Gastroesophageal sphincter (tissue), 4 donors: Measurements from ENCODE around the gene SCGB1D1. TPM values are rescaled to one million over a fixed set of nuclear protein-coding genes. Genes with fewer than 3 reads are reported as not detected.
"Not testable (repeated sequence)": the region's sequence is repeated elsewhere in the genome, so short reads cannot be mapped to it uniquely, and the experiment has no call there.

Experiments
- ATAC-seq: fragments of 150-250 bp; one replicate; pipeline ENCODE4 v1.9.1; 2016; ENCODE audit warnings: mild to moderate bottlenecking, moderate library complexity
- H3K27ac ChIP-seq, 4 donors: fragments of 200-600 bp; sonication (generic) in 3 of 4; 1 replicate in 3 of 4; 2 replicates in 1 of 4; pipeline ENCODE4 v1.5.1; 2016 to 2019
- H3K27me3 ChIP-seq: fragments of 200-600 bp; sonication (generic); one replicate; pipeline ENCODE4 v1.5.1; 2019
- H3K36me3 ChIP-seq, 2 donors: fragments of 200-600 bp; sonication (generic); one replicate each; pipeline ENCODE4 v1.5.1; 2019; ENCODE audit warnings: control low read depth in 1 of 2
- H3K4me1 ChIP-seq, 3 donors: fragments of 200-600 bp; sonication (generic); 1 replicate in 2 of 3; 2 replicates in 1 of 3; pipeline ENCODE4 v1.5.1; 2016 to 2019; ENCODE audit warnings: control low read depth in 2 of 3
- H3K4me3 ChIP-seq, 2 donors: fragments of 200-600 bp; sonication (generic); one replicate each; pipeline ENCODE4 v1.5.1; 2019; ENCODE audit warnings: mild to moderate bottlenecking in 1 of 2, moderate library complexity in 1 of 2
- H3K9me3 ChIP-seq, 3 donors: fragments of 200-600 bp; sonication (generic); one replicate each; pipeline ENCODE4 v1.5.1; 2017 to 2019; ENCODE audit warnings: control low read depth in 2 of 3
- EP300 ChIP-seq: sonication (generic); formaldehyde crosslinking; IDR thresholded peaks from one replicate; pipeline ENCODE4 v1.6.1; 2017; ENCODE audit warnings: antibody characterized with exemption, mild to moderate bottlenecking
- POLR2A ChIP-seq, 2 donors: fragments of 450-650 bp; IDR thresholded peaks; one replicate each; pipeline ENCODE4 v1.6.1; 2017; ENCODE audit warnings: antibody characterized with exemption in 2 of 2, mild to moderate bottlenecking in 2 of 2, moderate library complexity in 1 of 2
- POLR2AphosphoS5 ChIP-seq: sonication (generic); formaldehyde crosslinking; IDR thresholded peaks from one replicate; pipeline ENCODE4 v1.6.1; 2017; ENCODE audit warnings: antibody characterized with exemption
- WGBS, 2 donors: methylation state at CpG; one replicate each; pipeline ENCODE4 v1.1.5; 2018; ENCODE audit warnings: low coverage in 1 of 2; 5-methylcytosine and 5-hydroxymethylcytosine counted together
- total RNA-seq, 4 donors: library from RNA; depleted of rRNA; stranded (reverse); fragments of >200 nt; gene quantifications; one replicate each; pipeline ENCODE4 v1.1.0, GENCODE V29; 2016
- TF ChIP-seq, protein P1 (sequence below), 4 experiments: fragments of 200-600 bp in 2 of 4; fragments of 450-650 bp in 2 of 4; sonication (generic) in 1 of 4; IDR thresholded peaks; one replicate each; pipeline ENCODE4 v1.5.1; 2017 to 2019; ENCODE audit warnings: antibody characterized with exemption in 4 of 4, mild to moderate bottlenecking in 2 of 4, moderate library complexity in 2 of 4

Gene SCGB1D1
- total RNA-seq, 4 donors from 2014 or later, result not detected

DNA sequence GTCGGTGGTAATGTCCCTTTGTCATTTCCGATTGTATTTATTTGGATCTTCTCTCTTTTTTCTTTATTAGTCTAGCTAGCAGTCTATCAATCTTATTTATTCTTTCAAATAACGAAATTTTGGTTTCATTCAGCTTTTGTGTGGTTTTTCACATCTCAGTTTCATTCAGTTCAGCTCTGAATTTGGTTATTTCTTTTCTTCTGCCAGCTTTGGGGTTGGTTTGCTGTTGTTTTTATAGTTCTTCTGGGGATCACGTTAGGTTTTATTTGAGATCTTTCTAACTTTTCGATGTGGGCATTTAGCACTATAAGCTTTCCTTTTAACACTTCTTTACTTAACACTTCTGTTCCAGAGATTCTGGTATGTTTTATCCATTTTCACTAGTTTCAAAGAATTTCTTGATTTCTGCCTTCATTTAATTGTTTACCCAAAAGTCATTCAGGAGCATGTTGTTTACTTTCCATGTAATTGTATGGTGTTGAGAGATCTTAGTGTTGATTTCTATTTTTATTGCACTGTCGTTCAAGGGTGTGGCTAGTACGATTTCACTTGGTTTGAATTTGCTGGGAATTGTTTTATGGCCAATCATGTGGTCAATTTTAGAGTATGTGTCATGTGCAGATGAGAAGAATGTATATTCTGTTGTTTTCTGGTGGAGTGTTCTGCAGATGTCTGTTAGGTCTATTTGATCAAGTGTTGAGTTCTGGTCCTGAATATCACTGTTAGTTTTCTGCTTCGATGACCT lies 7.7 kb upstream of the SCGB1D1 start:
- Histone ChIP-seq H3K4me1 (no peaks in the 10 kb centered on the region), H3K36me3 (no peaks in the 10 kb centered on the region), H3K4me3 (no peak overlapping the region), H3K27me3 (peaks cover 33% of the 10 kb centered on the region), H3K9me3 (peaks cover 0 to 17% (median 0%) of the 10 kb centered on the region in 3 donors), H3K27ac (no peak overlapping the region)
- 62 to 67% methylated on average over 6 to 8 of the region's 8 CpGs for WGBS, 2 donors
- ATAC-seq, result no peak
- TF ChIP-seq EP300, result no peak
- TF ChIP-seq POLR2AphosphoS5, result no peak
- TF ChIP-seq, protein P1, sequence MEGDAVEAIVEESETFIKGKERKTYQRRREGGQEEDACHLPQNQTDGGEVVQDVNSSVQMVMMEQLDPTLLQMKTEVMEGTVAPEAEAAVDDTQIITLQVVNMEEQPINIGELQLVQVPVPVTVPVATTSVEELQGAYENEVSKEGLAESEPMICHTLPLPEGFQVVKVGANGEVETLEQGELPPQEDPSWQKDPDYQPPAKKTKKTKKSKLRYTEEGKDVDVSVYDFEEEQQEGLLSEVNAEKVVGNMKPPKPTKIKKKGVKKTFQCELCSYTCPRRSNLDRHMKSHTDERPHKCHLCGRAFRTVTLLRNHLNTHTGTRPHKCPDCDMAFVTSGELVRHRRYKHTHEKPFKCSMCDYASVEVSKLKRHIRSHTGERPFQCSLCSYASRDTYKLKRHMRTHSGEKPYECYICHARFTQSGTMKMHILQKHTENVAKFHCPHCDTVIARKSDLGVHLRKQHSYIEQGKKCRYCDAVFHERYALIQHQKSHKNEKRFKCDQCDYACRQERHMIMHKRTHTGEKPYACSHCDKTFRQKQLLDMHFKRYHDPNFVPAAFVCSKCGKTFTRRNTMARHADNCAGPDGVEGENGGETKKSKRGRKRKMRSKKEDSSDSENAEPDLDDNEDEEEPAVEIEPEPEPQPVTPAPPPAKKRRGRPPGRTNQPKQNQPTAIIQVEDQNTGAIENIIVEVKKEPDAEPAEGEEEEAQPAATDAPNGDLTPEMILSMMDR (IDR thresholded peaks at IDR 0.05), result no peak

DNA sequence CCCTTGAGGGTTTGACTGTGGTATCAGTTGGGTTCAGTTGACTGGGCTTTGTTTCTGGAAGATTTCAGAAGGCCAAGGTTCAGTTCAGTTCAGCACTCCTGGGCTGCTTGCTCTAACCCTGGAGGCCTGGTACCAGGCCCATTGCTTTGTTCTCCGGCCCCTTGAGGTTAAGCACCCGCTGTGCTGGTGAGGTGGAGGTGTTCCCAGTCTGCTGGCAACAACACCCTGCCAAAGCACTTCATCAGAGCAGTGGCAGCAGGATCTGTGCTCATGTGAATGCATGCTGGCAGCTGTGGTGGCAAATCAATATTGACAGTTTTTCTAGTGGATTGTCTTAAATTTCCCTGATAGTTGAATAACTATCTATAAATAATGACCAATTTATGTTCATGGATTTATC lies 3.8 kb upstream of the SCGB1D1 start:
- peaks cover 51% of the 10 kb centered on the region for H3K27me3 ChIP-seq
- H3K27ac ChIP-seq, result no peak overlapping the region
- TF ChIP-seq POLR2A (IDR thresholded peaks at IDR 0.05), result no peak
- H3K4me1 ChIP-seq, result no peaks in the 10 kb centered on the region
- H3K36me3 ChIP-seq, result no peaks in the 10 kb centered on the region
- ATAC-seq, result no peak
- 90% methylated on average over 2 of the region's 2 CpGs; no CpG with 5 or more reads in 1 of the 2 donors for WGBS, 2 donors
- H3K4me3 ChIP-seq, result no peak overlapping the region
- peaks cover 0 to 17% (median 0%) of the 10 kb centered on the region in 3 donors for H3K9me3 ChIP-seq

DNA sequence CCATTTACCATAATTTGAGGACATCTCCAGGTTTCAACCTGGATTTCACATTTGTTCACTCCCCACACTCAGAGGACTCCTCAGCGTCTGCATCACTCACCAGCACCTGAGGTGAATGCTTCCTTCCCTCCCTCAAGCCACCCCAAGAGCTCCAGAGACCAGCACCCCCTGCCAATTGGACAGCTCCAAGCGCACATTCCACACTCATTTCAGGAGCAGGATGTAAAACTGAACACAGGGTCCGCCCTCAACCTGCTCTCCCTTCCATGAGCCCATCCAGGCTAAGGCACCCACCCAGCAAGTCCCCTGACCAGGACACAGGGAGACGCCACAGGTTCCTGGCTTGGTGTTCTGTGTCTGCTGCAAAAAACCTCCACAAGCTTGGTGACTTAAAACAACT lies 3.9 kb downstream of the SCGB1D1 start:
- peaks cover 68% of the 10 kb centered on the region for H3K27me3 ChIP-seq

DNA sequence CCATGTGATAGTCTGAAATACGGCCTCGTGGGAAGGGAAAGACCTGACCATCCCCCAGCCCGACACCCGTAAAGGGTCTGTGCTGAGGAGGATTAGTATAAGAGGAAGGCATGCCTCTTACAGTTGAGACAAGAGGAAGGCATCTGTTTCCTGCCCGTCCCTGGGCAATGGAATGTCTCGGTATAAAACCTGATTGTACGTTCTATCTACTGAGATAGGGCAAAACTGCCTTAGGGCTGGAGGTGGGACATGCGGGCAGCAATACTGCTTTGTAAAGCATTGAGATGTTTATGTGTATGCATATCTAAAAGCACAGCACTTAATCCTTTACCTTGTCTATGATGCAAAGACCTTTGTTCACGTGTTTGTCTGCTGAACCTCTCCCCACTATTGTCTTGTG lies 5.0 kb downstream of the SCGB1D1 start:
- not testable (repeated sequence) for H3K9me3 ChIP-seq, H3K4me1 ChIP-seq, H3K36me3 ChIP-seq, H3K4me3 ChIP-seq, H3K27ac ChIP-seq, ATAC-seq
- 33% methylated on average over 1 of the region's 9 CpGs; no CpG with 5 or more reads in 1 of the 2 donors for WGBS, 2 donors
- peaks cover 63% of the 10 kb centered on the region for H3K27me3 ChIP-seq

More for the DNA sequence above, 3.9 kb downstream of the SCGB1D1 start:
- ATAC-seq, result no peak
- no peaks in the 10 kb centered on the region for H3K4me1 ChIP-seq
- H3K36me3 ChIP-seq, result no peaks in the 10 kb centered on the region
- H3K4me3 ChIP-seq, result no peak overlapping the region
- TF ChIP-seq POLR2AphosphoS5 (no peak), POLR2A (IDR thresholded peaks at IDR 0.05) (no peak), EP300 (no peak)
- TF ChIP-seq, protein P1 (IDR thresholded peaks at IDR 0.05), result no peak
- no peak overlapping the region for H3K27ac ChIP-seq
- H3K9me3 ChIP-seq, result no peaks in the 10 kb centered on the region
- no CpG with 5 or more reads among the region's 4 CpGs for WGBS, 2 donors

GRCh38 chr11:62195945-62196344 lies 5.9 kb downstream of the SCGB1D1 start:
- H3K9me3 ChIP-seq, result no peaks in the 10 kb centered on the region
- no peak overlapping the region for H3K27ac ChIP-seq
- WGBS, 2 donors, result 42 to 57% methylated on average over 7 of the region's 7 CpGs
- no peak for ATAC-seq
- H3K4me3 ChIP-seq, result no peak overlapping the region
- peaks cover 58% of the 10 kb centered on the region for H3K27me3 ChIP-seq
- H3K4me1 ChIP-seq, result no peaks in the 10 kb centered on the region
- no peaks in the 10 kb centered on the region for H3K36me3 ChIP-seq
- TF ChIP-seq, protein P1 (IDR thresholded peaks at IDR 0.05), result no peak
- TF ChIP-seq POLR2AphosphoS5 (no peak), POLR2A (IDR thresholded peaks at IDR 0.05) (no peak), EP300 (no peak)

DNA sequence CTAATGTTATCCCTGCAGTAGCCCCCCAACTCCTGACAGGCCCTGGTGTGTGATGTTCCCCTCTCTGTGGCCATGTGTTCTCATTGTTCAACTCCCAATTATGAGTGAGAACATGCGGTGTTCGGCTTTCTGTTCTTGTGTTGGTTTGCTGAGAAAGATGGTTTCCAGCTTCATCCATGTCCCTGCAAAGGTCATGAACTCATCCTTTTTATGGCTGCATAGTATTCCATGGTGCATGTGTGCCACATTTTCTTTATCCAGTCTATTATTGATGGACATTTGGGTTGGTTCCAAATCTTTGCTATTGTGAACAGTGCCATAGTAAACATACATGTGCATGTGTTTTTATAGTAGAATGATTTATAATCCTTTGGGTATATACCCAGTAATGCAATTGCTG lies 7.4 kb downstream of the SCGB1D1 start:
- not testable (repeated sequence) for H3K9me3 ChIP-seq, ATAC-seq, H3K4me3 ChIP-seq, H3K27ac ChIP-seq, H3K36me3 ChIP-seq, H3K4me1 ChIP-seq
- 75 to 100% methylated on average over 2 of the region's 2 CpGs for WGBS, 2 donors
- H3K27me3 ChIP-seq, result peaks cover 49% of the 10 kb centered on the region
